NT2/D1 (cell line): ENCODE data around the gene FNDC5.

ENCODE experiments used
- DNase-seq: peaks from one replicate; pipeline ENCODE4 v3.0.0-alpha.2; 2011; ENCODE audit warnings: low read depth, low spot score
- H3K27me3 ChIP-seq: 2 replicates; pipeline ENCODE4 v1.6.0; 2011; ENCODE audit warnings: mild to moderate bottlenecking; ENCODE audit not compliant: insufficient read length, insufficient read depth
- H3K36me3 ChIP-seq: 2 replicates; pipeline ENCODE4 v1.6.1; 2011; ENCODE audit warnings: mild to moderate bottlenecking, low read length, mixed read lengths; ENCODE audit not compliant: insufficient read depth, insufficient read length
- H3K4me1 ChIP-seq: 2 replicates; pipeline ENCODE4 v1.5.1; 2011; ENCODE audit not compliant: insufficient read depth, insufficient read length
- H3K4me3 ChIP-seq: 2 replicates; pipeline ENCODE4 v1.5.1; 2011; ENCODE audit warnings: low read depth; ENCODE audit not compliant: insufficient read length
- H3K9ac ChIP-seq: 2 replicates; pipeline ENCODE4 v1.6.0; 2011; ENCODE audit warnings: low read depth; ENCODE audit not compliant: insufficient read length
- H3K9me3 ChIP-seq: 2 replicates; pipeline ENCODE4 v1.5.1; 2011; ENCODE audit warnings: mild to moderate bottlenecking, low read length; ENCODE audit not compliant: insufficient read depth
- SUZ12 ChIP-seq: IDR thresholded peaks from 2 replicates; pipeline ENCODE4 v1.6.1; 2011; ENCODE audit not compliant: insufficient read length, insufficient read depth; ENCODE audit errors: extremely low read depth
- YY1 ChIP-seq: IDR thresholded peaks from 2 replicates; pipeline ENCODE4 v1.6.1; 2011; ENCODE audit not compliant: insufficient read length, insufficient read depth
- ZNF274 ChIP-seq: IDR thresholded peaks from 2 replicates; pipeline ENCODE4 v1.6.1; 2011; ENCODE audit warnings: mild to moderate bottlenecking, low read depth, low read length

Gene FNDC5

DNA sequence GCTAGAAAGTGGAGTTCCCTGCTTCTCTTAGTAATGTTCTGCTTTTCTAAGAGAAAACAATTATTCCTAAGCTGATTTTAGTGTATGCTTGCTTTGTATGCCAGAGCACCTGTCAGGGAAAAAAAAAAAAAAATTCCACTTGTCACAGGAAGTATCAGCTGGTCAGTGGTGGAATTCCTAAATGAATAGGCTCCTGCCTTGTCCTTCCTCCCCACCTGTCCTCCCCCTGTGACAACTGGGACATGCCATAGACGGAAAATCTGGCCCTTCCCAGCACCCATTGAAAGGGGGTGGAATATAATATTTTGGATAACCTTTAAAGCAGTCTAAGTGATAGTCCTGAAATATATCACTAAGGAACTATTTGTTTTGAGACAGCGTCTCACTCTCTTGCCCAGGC, 10.8 kb downstream of the FNDC5 start:
- no peaks in the 10 kb centered on the region for H3K9me3 ChIP-seq
- TF ChIP-seq YY1, result no peak
- no peak for TF ChIP-seq ZNF274
- TF ChIP-seq SUZ12, result no peak
- no peak overlapping the region for H3K4me3 ChIP-seq
- no peak overlapping the region for H3K9ac ChIP-seq
- H3K4me1 ChIP-seq, result no peaks in the 10 kb centered on the region
- H3K27me3 ChIP-seq, result no peaks in the 10 kb centered on the region
- no peak for DNase-seq
- peaks cover 54% of the 10 kb centered on the region for H3K36me3 ChIP-seq

- Histone ChIP-seq H3K36me3 (peaks cover 55% of the 10 kb centered on the region), H3K9ac (no peak overlapping the region), H3K9me3 (no peaks in the 10 kb centered on the region), H3K4me1 (no peaks in the 10 kb centered on the region), H3K27me3 (no peaks in the 10 kb centered on the region), H3K4me3 (no peak overlapping the region)
- no peak for DNase-seq
- TF ChIP-seq SUZ12 (no peak), YY1 (no peak), ZNF274 (no peak)
Observed at GRCh38 chr1:32858791-32859190, 11.9 kb downstream of the FNDC5 start.

DNA sequence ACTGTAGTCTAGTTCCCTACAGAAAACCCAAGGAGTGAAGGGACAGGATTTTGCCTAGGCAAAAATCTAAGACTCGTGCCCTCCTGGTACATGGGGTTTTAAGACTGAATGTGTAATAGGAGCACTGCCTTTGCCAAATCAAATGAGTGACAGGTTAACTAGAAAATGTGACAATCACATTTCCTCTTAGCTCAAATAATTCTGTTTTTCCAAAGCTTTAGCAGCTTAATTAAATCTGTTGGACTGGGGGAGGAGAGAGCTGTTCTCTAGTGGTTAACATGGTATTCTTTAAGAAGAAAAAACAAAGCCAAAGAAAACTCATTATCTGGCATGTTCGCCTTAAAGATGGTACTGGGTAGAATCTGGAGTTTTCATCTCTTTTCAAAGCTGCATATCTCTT, 12.6 kb downstream of the FNDC5 start:
- TF ChIP-seq SUZ12 (no peak), YY1 (no peak), ZNF274 (no peak)
- Histone ChIP-seq H3K9me3 (no peaks in the 10 kb centered on the region), H3K4me3 (no peak overlapping the region), H3K4me1 (no peaks in the 10 kb centered on the region), H3K36me3 (peaks cover 56% of the 10 kb centered on the region), H3K27me3 (no peaks in the 10 kb centered on the region), H3K9ac (no peak overlapping the region)
- DNase-seq, result no peak

DNA sequence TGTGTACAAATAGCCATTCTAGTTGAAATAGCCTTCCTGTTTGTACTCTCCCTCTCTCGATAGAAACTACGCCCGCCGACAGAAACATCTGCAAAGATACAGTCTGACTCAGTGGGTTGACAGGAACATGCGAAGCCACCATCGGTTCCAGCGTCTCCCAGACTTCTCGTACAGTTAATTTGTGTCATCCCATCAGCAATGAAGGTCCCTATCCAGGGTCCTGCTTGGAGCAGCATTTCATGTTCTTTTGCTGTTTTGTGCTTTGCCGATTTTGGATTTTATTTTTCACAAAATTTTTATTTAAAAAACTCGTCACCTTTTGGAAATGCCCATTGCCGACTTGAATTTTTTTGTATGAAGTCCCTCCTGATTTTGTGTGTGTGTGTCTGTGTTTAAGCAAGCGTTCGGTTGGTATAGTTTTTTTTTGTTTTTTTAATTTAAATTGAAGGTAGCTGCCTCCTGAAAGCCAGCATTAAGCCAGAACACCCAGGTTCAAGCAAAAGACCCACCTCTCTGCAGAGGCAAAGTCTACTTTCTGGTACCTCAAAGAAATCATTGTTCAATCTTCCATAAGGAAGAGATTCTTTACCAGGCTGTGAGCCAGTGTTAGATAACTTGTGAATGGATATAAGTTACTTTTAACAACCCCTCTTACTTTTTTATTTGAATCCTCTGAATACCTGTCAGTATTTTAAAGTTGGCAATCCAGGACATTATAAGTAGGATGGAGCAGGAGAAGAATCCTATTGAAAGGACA, 14.7 kb downstream of the FNDC5 start:
- DNase-seq, result no peak
- Histone ChIP-seq H3K9ac (no peak overlapping the region), H3K4me3 (no peak overlapping the region), H3K4me1 (no peaks in the 10 kb centered on the region), H3K36me3 (peaks cover 51% of the 10 kb centered on the region), H3K27me3 (no peaks in the 10 kb centered on the region), H3K9me3 (no peaks in the 10 kb centered on the region)
- TF ChIP-seq YY1 (no peak), SUZ12 (no peak), ZNF274 (no peak)

DNA sequence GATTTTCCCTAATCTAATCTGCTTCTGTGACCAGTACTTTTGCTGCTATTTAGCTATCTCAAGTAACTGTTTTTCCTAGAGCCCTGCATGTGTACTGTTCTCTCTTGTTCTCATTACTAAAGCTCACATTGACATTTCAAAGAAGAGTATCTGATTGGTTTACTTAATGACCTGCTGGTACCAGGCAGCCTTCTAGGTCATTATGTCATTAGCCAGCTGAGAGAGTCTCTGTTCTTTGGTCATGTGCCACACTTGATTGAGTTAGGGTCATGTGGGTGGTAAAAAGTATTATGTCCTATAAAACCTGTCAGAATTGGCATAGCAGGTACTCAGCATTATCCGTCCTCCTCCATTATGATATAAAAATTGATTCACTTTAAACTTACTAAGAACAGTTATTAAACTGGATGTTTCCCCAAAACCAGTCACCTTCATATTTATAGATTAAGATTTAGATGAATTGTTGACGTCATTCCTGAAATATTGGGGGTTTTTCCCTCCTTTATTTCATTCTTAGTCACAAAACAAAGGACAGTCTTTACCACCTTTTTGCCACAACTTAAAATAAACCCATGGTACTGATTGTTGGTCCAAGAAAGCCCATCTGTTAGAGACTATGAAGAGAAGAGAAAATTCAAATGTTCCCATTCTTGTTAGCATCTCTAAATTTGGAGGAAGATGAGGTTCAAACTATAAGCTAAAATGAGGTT, 22.2 kb downstream of the FNDC5 start:
- Histone ChIP-seq H3K9me3 (no peaks in the 10 kb centered on the region), H3K36me3 (peaks cover 24% of the 10 kb centered on the region), H3K4me3 (no peak overlapping the region), H3K27me3 (no peaks in the 10 kb centered on the region), H3K4me1 (no peaks in the 10 kb centered on the region), H3K9ac (no peak overlapping the region)
- TF ChIP-seq SUZ12 (no peak), ZNF274 (no peak), YY1 (no peak)
- DNase-seq, result no peak

GRCh38 chr1:32831878-32832277, 38.8 kb downstream of the FNDC5 start:
- DNase-seq, result no peak
- TF ChIP-seq ZNF274 (no peak), SUZ12 (no peak), YY1 (no peak)
- no peak overlapping the region for H3K9ac ChIP-seq
- no peaks in the 10 kb centered on the region for H3K4me1 ChIP-seq
- no peaks in the 10 kb centered on the region for H3K9me3 ChIP-seq
- no peak overlapping the region for H3K4me3 ChIP-seq
- peaks cover 89% of the 10 kb centered on the region for H3K36me3 ChIP-seq
- no peaks in the 10 kb centered on the region for H3K27me3 ChIP-seq

- Histone ChIP-seq H3K36me3 (peaks cover 92% of the 10 kb centered on the region), H3K9me3 (no peaks in the 10 kb centered on the region)
Observed at GRCh38 chr1:32830092-32830852, 40.4 kb downstream of the FNDC5 start.

More at GRCh38 chr1:32830092-32830852, 40.4 kb downstream of the FNDC5 start:
- Histone ChIP-seq H3K4me3 (no peak overlapping the region), H3K4me1 (no peaks in the 10 kb centered on the region), H3K9ac (no peak overlapping the region), H3K27me3 (no peaks in the 10 kb centered on the region)
- no peak for DNase-seq
- no peak for TF ChIP-seq SUZ12
